Measurements from ENCODE around the gene GRIK1. TPM values are rescaled to one million over a fixed set of nuclear protein-coding genes. Genes with fewer than 3 reads are reported as not detected.

Gene GRIK1
- total RNA-seq, 1 experiment from 2014 or later, result not detected

DNA sequence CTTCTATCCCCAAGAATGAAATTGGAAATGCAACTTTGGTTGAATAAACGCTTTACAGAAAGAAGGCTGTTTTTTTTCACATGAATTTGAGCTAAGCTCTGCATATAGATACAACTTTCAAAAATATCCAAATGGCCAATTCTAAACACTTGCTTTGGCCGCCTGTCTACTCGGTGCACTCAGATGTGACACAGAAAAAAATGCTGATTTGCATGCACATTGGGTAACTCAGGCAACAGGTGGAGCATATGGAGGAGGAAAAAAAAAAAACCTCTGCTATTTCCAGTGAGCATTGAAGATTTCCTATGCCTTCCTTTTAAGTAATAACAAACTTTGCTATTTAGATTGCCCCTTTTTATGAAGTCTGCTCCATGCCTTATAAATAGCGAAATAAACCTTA, 262.5 kb downstream of the GRIK1 start:
- Mint-ChIP-seq H3K4me1 (ENCODE audit: low read depth, unreplicated experiment) (no peaks in the 10 kb centered on the region), H3K36me3 (ENCODE audit: insufficient read depth, unreplicated experiment) (no peaks in the 10 kb centered on the region), H3K9me3 (ENCODE audit: unreplicated experiment) (no peaks in the 10 kb centered on the region), H3K4me3 (ENCODE audit: unreplicated experiment) (no peak overlapping the region), H3K27me3 (ENCODE audit: insufficient read depth, unreplicated experiment) (peaks cover 27% of the 10 kb centered on the region), H3K27ac (ENCODE audit: unreplicated experiment) (no peak overlapping the region)
- TF ChIP-seq CTCF (IDR thresholded peaks at IDR 0.05; ENCODE audit: insufficient read depth in 1 of 2, low read depth in 1 of 2, low read length in 1 of 2, severe bottlenecking in 1 of 2, unreplicated experiment in 1 of 2), result no peak
- Histone ChIP-seq H3K27me3 (replicated peaks; ENCODE audit: control insufficient read depth, insufficient read depth, low read length) (no peaks in the 10 kb centered on the region; the same call in none of the 2 replicates), H3K36me3 (ENCODE audit: control insufficient read depth, insufficient read depth, low read length) (no peaks in the 10 kb centered on the region), H3K4me1 (no peaks in the 10 kb centered on the region), H3K4me3 (ENCODE audit: low read depth, low read length) (no peak overlapping the region), H3K9me3 (no peaks in the 10 kb centered on the region)
- POLR2A ChIA-PET, result no interaction called here
- intact Hi-C loops (cut with micrococcal nuclease; ENCODE audit: unreplicated experiment), result no loop called here
- CTCF ChIA-PET, result no interaction called here
- no TSS peak for BruUV-seq (replicated peaks)
- no peak for DNase-seq

GRCh38 chr21:29676395-29676794, 263.4 kb downstream of the GRIK1 start:
- no peak for DNase-seq
- ChIA-PET POLR2A (no interaction called here), CTCF (no interaction called here)
- Histone ChIP-seq H3K27me3 (replicated peaks; ENCODE audit: control insufficient read depth, insufficient read depth, low read length) (no peaks in the 10 kb centered on the region; the same call in none of the 2 replicates), H3K4me1 (no peaks in the 10 kb centered on the region), H3K36me3 (ENCODE audit: control insufficient read depth, insufficient read depth, low read length) (no peaks in the 10 kb centered on the region), H3K4me3 (ENCODE audit: low read depth, low read length) (no peak overlapping the region), H3K9me3 (no peaks in the 10 kb centered on the region)
- Mint-ChIP-seq H3K4me3 (ENCODE audit: unreplicated experiment) (no peak overlapping the region), H3K4me1 (ENCODE audit: low read depth, unreplicated experiment) (no peaks in the 10 kb centered on the region), H3K9me3 (ENCODE audit: unreplicated experiment) (no peaks in the 10 kb centered on the region), H3K36me3 (ENCODE audit: insufficient read depth, unreplicated experiment) (no peaks in the 10 kb centered on the region), H3K27me3 (ENCODE audit: insufficient read depth, unreplicated experiment) (peaks cover 24% of the 10 kb centered on the region), H3K27ac (ENCODE audit: unreplicated experiment) (no peak overlapping the region)
- no peak for TF ChIP-seq CTCF (IDR thresholded peaks at IDR 0.05; ENCODE audit: insufficient read depth in 1 of 2, low read depth in 1 of 2, low read length in 1 of 2, severe bottlenecking in 1 of 2, unreplicated experiment in 1 of 2)
- no TSS peak for BruUV-seq (replicated peaks)
- intact Hi-C loops (cut with micrococcal nuclease; ENCODE audit: unreplicated experiment), result no loop called here

DNA sequence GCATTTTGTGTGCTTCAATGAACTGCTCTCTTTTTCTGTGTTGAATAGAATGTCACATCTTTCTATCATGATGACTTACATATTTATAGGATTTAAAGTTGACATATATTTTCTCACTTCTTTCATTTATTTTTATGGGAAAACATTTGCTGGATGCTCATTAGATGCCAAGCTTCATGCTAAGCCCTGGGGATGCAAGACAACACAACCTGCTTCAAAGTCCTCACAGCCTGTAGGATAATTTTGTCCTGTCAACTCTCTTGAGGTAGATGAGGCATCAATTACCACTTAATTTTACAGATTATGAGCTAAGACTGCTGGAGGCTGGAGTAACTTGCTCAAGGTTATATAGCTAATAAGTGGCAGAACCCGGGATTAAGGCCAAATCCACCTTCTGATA, 264.3 kb downstream of the GRIK1 start:
- BruUV-seq (replicated peaks), result no TSS peak

More for the DNA sequence above, 264.3 kb downstream of the GRIK1 start:
- no peak overlapping the region for H3K4me3 Mint-ChIP-seq (ENCODE audit: unreplicated experiment)
- CTCF ChIA-PET, result no interaction called here
- no peak overlapping the region for H3K4me3 ChIP-seq (ENCODE audit: low read depth, low read length)
- POLR2A ChIA-PET, result no interaction called here
- H3K4me1 ChIP-seq, result peaks cover under 1% of the 10 kb centered on the region; the same call in 1 of the 2 replicates
- no peaks in the 10 kb centered on the region for H3K9me3 Mint-ChIP-seq (ENCODE audit: unreplicated experiment)
- H3K27me3 ChIP-seq (replicated peaks; ENCODE audit: control insufficient read depth, insufficient read depth, low read length), result no peaks in the 10 kb centered on the region; the same call in none of the 2 replicates
- no peaks in the 10 kb centered on the region for H3K9me3 ChIP-seq
- H3K36me3 Mint-ChIP-seq (ENCODE audit: insufficient read depth, unreplicated experiment), result no peaks in the 10 kb centered on the region
- peaks cover 2% of the 10 kb centered on the region for H3K4me1 Mint-ChIP-seq (ENCODE audit: low read depth, unreplicated experiment)
- no peaks in the 10 kb centered on the region for H3K36me3 ChIP-seq (ENCODE audit: control insufficient read depth, insufficient read depth, low read length)
- peaks cover 20% of the 10 kb centered on the region for H3K27me3 Mint-ChIP-seq (ENCODE audit: insufficient read depth, unreplicated experiment)
- no peak overlapping the region for H3K27ac Mint-ChIP-seq (ENCODE audit: unreplicated experiment)
- no peak for TF ChIP-seq CTCF (IDR thresholded peaks at IDR 0.05; ENCODE audit: insufficient read depth in 1 of 2, low read depth in 1 of 2, low read length in 1 of 2, severe bottlenecking in 1 of 2, unreplicated experiment in 1 of 2)
- no peak for DNase-seq
- intact Hi-C loops (cut with micrococcal nuclease; ENCODE audit: unreplicated experiment), result no loop called here

All from Caco-2 (cell line).